Occipital lobe (tissue), 2 donors: ENCODE measurements around the gene NOL3. TPM values are rescaled to one million over a fixed set of nuclear protein-coding genes. Genes with fewer than 3 reads are reported as not detected.
A peak's percentile ranks its signal among the peaks of the same experiment; 100 is the strongest.
"Not testable (repeated sequence)": the region's sequence is repeated elsewhere in the genome, so short reads cannot be mapped to it uniquely, and the experiment has no call there.

ENCODE experiments used
- DNase-seq: peaks from one replicate; lab custom pipeline; 2025; lab: John Stamatoyannopoulos, UW
- total RNA-seq: library from RNA; depleted of rRNA; stranded (reverse); fragments of >200 nt; gene quantifications from one replicate; pipeline ENCODE4 v1.2.3, GENCODE V29; 2014

Gene NOL3
- total RNA-seq = 4.1 TPM

DNA sequence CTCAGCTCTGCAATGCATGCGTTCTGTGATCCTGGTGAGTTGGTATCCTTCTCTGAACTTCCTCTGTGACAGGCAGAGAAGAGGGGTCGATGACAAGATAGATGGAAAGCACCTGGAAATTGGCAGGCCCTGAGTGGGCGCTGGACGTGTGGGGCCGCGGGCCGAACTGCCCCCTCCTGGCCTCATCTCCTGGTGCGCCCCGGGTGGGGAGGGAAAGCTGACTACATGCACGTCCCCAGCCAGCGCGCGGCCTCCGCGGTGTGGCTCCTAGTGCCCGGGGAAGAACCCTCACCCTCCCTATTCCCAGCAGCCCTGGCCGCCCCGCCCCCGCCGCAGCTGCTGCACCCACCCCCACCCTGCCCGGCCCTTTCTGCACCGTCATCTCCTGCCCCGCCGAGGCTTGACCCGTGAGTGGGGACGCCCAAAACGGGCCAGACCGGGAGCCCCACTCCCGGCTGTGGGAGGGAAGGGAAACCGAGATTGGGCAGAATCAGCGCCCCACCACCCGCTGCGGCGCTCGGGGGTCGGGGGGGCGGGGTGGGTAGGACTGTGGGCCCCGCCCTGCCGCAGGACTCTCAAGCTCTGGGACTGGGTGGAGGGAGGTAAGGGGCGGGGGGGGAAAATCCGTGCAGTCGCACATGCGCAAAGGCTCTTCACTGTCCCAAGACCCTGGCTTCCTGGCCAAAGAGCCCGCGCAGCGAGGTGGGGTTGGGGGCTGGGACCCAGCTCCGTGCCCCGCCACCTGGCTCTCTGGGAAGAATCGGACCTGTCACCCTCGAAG, at the start of gene NOL3:
Gene NOL3, plus strand, starts transcription at position 371 of the 781 bp plus-strand sequence.
- peak; percentile 64 for DNase-seq

DNA sequence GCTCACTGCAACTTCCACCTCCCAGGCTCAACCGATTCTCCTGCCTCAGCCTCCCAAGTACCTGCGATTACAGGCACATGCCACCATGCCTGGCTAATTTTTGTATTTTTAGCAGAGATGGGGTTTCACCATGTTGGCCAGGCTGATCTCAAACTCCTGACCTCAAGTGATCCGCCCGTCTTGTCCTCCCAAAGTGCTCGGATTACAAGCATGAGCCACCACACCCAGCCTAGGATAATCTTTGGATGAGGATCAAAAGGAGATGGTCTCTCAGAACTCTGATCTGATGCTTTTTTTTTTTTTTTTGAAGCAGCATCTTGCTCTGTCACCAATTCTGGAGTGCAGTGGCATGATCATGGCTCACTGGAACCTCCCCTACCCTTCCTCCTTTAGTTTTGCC, 47.5 kb upstream of the NOL3 start:
- DNase-seq = not testable (repeated sequence)

DNA sequence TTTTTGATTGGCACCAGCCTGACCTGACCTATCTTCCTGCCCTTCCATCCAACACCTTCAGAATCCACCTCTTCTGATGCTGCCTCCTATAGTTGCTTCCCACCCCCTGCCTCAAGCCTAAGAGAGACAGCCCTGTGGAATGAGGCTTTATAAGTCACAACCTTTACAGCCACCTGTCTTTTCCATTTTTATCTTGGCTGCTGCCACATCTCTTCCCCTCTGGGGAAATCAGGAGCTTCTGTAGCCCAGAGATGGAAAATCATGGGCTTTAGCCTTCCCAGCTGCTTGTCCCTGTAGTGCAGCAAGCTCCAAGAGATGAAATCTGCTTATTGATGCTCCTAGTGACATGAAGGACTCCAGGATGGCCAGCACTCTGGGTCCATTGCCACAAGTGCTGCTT, 41.9 kb upstream of the NOL3 start:
- no peak for DNase-seq

DNA sequence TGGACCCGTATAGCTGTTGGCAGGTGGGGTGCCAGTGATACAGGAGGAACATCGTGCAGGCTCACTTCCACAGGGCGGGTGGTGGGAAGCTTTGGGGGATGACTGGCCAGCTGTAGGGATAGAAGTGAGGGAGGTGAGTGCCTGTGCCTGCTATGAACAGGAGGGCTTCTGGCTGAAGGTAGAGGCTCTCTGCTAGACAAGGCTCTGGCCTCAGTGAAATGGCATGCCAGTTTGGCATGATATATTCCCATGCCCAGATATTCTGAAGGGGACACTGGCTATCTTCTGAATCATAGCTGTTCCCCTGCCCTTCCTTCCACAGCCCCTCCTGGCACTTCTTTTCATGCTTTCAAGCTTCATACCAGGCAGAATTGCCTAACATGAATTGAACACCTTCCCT, 41.5 kb upstream of the NOL3 start:
- DNase-seq = no peak

DNA sequence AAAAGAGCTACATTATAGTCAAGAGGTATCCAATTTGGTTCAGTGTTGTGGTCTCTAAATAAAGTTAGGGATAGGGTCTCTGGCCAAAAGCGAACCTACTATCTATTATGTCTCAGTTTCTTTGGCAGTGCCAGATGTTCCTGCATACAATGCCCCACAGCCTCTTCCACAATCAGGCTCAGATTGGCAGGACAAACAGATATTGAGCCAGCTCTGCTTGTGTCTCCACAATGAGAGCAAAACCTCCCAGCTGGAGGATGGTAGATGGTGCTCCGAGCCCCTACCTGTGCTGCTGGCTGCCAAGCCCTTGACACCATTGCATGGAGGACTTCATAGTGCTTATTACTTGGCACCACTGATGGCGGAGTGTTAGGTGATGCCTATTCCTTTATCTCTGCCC, 40.9 kb upstream of the NOL3 start:
- no peak for DNase-seq

DNA sequence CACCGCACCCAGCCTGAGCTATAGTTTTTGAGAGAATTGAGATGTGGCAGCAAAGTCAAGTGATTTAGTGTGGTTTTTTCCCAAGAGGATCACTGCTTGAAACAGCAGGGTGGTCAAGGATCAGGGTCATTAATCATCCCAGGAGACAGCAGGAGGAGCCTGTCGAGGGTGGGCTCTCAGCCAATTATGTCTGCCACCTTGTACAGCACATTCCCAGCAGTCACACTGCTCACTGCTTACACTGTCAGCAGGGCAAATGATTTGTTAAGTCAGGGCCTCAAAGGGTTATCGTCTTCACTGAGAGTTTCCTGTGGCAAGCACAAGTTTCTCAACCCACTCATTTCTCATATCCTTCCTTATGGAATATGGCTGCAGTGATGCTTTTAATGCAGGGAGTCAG, 32.7 kb upstream of the NOL3 start:
- no peak for DNase-seq

DNA sequence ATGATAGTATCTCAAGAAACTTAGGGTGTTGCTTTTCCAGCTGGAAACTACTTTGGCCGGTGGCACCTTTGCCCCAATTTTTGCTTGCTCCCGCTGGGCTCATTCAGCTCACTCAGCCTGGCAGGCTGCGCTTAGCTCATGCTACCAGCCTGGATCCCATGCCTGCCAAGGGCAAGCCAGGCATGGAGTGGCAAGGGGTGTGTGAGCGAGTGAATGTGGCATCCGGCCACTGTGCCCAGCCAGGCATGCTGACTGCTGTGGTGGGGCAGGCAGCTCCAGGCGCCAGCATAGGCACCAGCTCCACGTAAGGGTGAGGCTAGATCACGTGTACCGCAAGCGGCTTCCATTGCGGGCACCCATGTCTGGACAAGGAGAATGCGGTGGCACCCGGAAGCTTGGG, 28.9 kb upstream of the NOL3 start:
- no peak for DNase-seq

DNA sequence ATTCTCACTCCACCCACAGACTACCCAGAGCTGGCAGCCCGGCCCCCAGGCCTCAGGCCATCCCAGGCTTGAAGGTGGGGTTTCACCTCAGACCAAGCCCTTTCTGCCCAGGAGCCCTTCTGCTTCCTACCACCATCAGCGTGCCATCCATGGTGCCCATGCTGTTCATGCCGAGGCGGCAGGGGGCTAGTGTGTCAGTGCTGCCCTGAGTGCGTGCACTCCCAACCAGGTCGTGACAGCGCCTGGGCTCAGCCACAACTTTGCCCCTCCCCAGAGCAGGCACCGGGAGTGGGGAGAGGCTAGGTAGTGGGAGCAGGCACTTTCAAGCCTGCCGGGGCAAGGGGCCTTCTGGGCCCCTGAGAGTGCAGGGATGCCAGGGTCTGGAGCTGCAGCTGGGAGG, 28.0 kb upstream of the NOL3 start:
- DNase-seq = no peak

DNA sequence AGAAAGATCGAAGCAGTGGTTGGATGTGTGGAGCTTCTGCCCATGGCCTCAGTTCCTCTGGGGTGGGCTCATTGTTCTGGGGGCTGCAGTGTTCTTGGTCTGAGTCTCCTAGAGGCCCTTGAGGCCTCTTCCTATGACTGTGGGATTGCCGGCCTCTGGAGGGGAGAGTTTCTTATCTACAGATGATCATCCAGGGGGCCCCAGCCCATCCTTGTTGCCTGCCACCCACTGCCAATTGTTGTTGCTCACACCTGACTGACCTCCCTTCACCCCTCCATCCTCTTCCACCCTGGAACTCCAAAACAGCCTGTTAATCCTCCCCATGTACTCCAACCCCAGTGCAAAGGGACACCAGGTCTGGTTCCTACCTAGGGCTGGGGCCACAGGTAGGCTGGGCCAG, 25.4 kb upstream of the NOL3 start:
- no peak for DNase-seq

DNA sequence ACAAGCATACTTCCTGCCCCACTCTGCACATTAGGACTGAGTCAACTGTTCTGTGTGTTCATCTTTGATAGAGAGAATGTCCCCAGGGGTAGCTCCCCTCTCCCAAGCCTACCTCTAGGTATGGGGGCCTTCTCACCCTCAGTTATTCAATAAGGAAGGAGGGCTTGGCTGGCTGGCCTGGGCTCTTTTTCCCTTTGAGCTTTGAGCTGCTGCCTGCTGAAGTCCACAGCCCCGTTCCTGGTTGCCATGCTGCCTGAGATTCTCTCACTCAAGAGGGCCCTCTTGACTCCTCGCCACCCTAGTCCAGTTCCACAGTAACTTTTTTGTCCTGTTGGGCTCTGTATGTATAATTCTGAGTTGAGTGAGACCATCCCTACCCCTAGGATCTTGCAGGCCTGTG, 24.6 kb upstream of the NOL3 start:
- no peak for DNase-seq

DNA sequence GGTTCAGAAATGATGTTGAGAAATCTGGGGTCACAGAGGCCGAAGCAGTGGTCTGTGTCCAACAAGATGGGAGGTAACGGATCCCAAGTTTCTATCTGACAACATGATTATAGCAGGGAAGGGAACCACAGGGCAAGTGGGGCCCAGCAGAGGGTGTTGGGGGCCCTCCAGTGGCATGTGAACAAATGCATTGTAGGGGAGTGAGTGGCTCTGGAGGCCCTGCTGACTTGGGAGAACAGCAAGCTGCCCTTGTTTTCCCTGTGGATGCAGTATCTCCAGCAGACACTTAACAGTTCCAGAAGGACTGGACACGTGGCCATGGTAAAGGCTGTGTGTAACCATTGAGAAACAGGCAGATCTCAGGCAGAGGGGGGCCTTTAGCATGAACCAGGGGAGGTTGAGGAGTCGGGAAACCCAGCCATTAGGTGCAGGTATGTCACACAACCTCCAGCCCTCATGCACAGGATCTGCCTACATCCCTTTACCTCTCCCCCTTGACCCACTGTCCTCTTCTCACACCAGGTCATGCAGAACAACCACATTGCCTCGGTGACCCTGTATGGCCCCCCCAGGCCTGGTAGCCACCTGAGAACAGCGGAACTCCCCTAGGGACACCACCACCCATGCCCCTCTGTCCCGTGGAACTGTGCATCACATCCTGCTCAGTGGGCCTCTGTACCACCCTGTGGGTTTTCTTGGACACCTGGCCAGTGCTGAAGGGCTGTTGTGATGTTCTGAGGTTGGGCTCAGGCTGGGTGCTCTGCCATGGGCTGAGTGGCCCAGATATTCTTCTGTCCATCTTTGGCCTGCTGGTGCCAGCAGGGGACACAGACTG, 23.6 kb upstream of the NOL3 start:
- DNase-seq = no peak

DNA sequence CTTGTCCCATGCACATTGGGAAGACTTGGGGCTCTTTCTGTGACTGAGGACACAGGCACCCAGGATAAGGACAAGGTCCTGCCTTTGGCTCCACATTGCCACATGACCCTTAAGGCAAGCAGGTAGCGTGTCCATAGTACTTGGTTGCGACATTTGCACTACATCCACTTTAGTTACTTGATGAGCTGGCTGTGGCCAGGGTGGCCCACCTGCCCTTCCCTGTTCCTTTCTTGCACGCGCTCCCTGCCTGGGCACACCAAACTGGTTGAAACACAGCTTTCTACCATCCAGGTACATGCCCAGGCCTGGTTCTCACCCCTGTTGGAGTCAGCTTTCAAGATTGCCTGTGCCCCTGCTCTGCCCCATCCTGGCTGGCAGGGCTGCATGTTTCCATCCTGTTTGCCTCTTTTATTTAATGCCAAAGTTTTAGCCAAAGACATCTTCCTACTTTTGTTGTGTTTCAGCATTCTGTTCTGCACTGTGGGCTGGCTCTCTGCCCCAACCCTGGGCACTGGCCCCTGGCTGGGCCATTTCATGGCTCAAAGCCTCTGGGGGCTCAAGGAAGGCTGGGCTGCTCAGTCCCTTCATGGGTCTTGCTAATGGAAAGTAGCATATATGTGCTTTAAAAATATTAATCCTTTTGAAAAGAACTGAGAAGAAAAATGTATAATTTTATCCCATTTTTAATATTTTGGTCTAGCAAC, 22.7 kb upstream of the NOL3 start:
- DNase-seq = no peak

DNA sequence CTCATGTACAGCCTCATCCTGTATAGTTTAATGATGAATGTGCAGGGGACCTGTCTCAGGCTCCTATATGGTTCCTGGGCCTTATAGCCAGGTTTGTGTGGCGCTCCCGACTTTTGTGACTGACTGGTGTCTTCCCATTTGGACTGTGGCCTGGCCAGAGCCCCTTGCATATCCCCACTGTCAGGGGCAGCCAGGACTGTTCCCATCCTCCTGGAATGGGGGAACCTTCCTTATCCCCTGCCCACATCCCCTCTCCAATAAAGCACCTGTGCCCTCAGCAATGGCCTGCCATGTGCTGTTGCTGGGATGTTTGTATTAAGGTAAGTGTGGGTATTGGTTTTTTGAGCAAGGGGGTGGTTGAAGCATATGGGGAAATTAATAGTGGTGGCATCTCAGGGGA, 22.1 kb upstream of the NOL3 start:
- no peak for DNase-seq

DNA sequence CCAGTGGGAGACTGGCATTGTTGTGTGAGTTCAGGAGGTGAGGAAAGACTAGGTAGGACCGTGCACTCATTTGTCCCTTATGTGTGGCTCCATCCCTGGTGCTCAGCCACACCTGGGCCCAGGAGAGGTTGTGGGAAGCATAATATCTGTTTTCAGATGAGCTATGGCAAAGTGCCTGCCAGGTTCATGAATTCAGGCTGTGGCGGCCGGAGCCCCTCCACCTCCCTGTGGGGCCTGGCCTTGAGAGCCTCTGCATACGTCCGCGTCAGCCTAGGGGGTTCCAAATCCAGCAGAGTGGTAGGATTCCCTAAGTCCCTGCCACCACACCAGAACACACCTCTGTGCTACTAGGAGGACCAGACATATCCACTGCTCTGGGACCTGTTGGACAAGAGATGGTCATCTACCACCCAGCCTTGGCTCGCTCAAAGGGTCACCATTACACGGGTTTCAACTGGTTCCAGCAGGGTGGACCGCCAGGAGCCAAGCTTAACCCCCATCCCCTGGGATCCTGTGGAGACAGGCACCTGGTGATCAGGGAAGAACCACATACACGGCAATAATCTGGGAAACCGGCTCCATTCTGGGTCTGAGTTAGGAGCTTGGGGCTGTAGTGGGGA, 21.6 kb upstream of the NOL3 start:
- DNase-seq = no peak

DNA sequence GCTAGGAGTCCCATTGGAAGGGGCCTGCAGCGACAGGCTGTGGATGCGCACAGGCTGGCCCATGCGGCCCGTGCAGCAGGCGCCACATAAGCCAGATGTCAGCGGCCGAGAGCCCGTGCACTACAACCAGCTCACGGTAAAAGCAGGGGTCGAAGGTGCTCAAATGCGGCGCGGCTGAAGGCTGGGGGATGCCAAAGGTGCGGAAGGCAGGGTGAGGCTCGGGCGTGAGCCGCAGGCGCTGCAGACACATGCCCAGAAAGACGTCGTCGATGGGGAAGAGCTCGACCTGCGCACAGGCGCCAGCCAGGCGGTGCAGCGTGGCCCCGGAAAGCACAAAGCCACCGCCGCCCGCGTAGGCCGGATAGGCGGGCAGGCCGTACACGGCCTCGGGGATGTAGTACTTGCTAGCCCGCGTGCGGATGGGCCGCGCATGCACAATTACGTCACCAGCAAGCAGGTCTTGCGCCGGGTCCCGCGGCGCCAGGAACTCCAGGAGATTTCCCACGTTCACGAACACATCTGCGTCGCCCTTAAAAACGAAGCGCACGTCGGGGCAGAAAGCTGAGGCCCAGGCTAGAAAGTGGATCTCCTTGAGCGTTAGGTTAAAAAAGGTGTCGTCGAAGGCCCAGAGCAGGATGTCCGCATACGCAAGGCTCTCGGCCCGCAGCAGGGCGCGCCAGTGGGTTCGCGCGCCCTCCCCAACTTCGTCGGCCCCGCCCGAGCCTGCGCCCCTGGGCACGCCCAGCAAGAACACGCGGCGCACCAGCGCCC, 20.9 kb upstream of the NOL3 start:
- no peak for DNase-seq

DNA sequence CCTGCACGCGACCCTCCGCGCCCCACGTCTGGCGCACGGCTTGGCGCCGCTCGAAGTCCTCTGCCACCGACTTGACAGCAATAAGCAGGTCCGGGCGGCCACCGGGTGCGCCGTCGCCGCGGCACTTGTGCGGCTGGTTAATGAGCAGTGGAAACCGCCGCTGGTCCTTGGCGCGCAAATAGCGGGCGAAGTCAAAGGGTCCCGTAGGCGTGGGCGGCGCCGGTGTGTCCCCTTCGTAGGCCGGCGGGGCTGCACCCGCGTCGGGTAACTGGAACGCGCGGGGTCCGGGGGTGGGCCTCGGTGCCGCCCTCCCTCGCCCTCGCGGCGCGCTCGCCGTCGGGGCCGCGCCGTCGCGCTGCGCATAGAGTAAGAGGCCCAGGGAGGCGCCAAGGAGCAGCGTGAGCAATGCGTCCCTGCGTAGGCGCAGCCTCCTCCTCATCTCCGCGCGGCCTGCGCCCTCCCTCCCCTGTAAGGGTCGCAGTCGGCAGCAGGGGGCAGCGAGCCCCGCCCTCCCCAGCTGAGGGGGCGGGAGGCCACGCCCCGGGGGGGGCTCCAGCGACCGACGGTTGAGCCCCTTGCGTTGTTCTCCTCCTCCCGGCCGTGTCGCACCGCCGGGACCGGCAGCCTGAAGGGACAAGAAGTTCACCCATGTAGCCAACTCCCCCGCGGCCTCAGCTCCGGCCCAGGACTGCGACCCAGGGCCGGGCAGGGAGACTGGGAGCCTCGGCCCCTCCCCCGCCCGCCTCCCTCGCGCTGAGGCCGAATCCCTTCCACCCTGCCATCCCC, 20.1 kb upstream of the NOL3 start:
- no peak for DNase-seq

DNA sequence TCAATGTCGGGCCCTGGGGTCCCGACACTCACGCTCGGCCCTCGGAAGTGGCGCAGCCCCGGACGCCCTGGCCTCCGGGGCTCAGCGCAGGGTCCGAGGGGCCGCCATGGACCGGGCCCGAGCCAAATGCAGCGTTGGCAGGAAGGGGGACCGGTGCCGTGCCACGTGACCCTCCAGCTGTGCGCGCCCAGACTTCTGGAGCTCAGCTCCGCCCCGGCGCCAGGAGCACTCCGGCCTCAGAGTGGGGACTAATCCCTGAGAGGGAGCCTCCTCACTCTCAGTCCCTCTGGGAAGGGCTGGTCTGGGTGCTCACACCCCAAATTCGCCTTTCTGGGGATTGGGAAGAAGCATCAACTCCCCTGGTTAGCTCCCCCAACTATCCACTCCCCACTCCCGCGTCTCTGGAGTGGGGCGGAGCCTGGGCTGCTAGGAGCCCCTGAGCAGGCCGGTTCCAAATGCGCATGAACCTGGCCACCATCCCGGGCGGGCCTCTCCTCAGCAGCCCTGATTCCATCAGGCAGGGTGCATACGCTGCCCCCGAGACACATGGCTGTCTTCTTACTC, 19.4 kb upstream of the NOL3 start, which contains the start of gene B3GNT9:
Gene B3GNT9, minus strand, starts transcription at position 166 of the 564 bp plus-strand sequence. CDS start 513 bp downstream, outside the sequence.
- DNase-seq = no peak

DNA sequence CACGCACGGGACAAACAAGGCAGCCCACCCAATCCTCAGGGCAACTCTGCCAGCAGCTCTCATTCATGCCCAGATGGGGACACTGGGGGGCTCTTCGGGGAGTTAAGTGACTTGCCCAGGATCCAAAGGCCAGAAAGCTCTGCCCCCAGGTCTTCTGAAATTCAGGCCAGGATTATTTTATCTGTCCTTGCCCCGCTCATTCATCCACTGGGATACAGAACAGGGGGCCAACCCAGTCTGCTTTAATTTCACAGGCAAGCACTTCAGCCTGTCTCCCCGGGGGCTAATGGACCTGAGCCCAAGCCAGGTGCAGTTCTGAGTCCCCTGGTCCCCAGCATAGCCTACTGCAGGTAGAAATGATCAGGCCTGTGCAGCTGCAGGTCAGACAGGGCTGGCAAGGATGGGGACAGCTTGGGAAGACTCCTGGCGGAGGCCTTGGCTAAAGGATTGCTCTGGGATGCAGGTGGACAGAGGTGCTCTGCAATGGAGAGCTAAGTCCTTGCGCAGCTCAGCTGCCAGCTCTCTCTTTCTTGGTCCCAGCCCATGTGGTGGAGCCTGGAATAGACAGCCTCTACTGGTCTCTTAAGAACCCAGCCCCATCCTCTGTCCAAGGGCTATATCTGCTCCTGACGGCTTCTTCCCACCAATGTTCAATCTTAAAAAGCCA, 18.8 kb upstream of the NOL3 start:
- DNase-seq = no peak
